Measurements from ENCODE around the gene RETSAT.
"Not testable (repeated sequence)": the region's sequence is repeated elsewhere in the genome, so short reads cannot be mapped to it uniquely, and the experiment has no call there.

Gene RETSAT

DNA sequence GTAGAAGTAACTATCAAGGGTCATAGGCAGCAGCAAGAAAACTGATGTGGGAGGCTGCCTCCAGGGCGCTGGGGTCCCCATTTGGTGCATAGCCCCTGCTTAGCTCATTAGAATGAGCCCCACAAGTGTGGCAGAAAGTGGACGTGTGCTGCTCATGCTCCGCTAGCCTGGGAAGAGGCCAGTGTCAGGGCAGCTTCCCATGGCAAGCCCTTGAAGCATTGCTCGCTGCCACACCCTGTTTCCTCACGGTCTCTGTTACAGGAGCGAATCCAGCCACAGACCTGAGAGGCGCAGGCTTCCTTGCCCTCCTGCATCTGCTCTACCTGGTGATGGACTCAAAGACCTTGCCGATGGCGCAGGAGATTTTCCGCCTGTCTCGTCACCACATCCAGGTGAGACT, 22.8 kb upstream of the RETSAT start:
- DNase-seq, result no peak

DNA sequence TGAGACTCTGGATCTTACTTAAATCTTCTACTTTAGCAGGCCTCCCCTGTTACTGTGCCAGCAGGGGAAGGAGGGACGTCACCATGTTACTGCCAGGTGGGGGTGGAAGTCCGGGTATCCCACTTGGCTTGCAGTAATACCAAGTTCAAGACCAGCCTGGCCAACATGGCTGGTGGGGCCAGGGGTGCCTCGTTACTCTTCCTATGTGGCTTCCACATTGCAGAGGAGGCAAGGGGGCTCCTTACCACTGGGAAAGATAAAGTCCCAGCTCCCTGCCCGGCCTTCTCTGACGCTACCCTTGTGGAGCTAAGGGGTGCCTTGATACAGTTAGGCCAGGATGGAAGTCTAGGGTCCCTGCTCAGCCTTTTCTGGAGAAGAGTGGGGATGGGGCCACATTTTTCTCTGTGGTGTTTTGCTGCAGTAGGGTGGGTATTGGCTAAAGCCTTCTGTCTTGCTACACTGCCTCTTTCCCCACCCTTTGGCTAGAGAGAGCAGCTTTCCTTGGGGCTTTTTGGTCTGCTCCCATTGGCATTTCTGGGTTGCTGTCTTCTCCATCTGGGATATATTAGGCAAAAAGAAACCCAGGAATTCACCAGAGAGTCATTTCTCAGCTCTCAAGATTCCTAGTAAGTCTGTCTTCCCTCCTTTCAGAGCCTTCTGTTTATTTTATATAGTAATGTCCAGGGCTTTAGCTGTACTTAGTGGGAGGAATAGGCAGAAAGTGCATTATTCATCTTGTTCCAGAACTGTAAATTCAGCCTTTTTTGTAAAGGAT, 22.1 kb upstream of the RETSAT start:
- no peak for DNase-seq

DNA sequence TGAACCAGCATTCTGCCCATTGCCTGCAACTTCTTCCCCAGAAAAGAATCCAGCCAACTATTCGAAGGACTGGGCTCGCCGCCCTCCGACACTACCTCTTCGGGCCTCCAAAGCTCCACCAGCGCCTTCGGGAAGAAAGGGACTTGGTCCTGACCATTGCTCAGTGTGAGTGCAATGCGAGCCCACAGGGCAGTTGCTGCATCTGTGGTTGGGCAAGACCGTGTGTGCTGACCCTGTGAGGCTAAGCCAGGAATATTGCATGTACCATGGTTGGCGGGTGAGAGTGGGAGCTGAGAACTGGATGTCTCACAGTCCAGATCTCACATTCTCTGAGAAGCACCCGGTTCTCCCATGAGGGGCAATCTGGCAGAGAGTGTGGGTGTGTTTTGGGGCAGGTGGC, 16.7 kb upstream of the RETSAT start:
- DNase-seq, result no peak

DNA sequence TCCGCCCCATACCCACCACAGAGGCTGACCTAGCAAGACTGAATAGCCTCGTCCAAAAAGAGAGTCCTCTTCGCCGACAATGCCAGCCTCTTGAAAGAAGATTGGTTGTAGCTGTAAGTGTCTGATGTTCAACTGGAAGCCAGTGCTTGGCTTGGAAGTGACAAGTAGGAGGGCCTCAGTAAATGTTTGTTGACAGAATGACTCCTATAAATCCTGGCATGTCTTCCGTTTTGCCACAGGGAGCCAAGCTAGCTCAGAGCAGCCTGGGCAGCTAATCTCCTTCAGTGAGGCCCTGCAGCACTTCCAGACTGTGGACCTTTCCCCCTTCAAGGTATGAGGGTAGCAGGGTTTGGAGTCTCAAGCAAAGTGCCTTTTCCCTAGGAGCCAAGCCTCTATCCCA, 15.2 kb upstream of the RETSAT start:
- no peak for DNase-seq

DNA sequence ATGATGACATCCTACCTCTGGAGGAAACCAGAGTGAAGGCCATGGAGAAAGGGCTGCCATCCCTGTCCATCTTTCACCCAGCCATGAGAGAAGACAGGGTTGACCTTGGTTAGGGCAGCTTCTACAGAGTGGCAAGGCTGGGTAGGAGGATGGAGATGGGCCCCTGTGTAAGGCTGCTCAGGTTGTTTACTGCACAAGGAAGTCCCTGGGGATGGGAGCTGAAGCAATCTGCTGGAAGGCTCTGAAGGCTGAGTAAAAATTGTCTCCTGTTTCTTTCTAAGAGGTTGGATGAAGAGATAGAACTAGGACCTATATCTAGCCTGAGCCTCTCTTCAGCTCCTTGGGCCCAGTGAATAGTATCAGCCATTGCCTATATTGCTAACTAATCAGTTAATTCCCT, 14.6 kb upstream of the RETSAT start:
- no peak for DNase-seq

DNA sequence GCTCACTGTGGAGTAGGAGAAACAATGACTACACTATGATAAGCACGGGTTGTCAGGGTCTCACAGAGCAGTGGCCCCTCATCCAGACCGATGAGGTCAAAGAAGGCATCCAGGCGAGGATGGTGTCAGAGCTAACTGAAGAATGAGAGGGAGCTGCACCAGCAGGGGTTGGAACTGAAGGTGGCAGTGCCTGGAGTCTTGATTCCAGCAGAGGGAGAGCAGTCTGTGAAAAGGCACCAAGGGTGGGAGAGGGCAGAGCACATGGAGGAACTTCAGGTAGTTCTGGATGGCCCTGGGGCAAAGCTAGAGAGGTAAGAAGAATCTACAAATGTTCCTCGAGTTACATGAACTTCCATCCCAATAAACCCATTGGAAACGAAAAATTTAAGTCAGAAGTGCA, 12.9 kb upstream of the RETSAT start:
- DNase-seq, result no peak

DNA sequence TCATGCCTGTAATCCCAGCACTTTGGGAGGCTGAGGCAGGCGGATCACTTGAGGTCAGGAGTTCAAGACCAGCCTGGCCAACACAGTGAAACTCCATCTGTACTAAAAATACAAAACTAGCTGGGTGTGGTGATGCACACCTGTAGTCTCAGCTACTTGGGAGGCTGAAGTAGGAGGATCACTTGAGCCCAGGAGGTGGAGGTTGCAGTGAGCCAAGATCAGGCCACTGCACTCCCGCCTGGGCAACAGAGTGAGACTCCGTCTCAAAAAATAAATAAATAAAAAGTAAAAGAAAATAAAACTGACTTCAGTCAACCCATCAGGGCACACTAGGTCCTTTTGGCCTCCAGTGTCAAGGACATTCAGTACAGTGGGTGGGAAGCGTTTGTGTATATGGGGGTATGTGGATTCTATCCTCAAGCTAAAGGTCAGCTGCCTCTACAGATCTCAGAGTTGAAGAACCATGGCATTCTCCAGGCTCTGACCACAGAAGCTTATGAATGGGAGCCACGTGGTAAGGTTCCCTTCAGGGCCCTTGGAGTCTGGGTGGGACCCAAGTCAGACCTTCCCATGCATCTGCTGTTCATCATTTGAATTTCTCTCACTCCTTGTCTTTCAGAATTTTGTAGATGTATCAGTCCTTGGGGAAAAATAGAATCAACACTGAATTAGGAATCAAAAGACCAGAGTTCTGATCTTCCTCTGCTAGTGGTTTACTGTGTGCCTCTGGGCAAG, 8.5 kb upstream of the RETSAT start:
- not testable (repeated sequence) for DNase-seq

DNA sequence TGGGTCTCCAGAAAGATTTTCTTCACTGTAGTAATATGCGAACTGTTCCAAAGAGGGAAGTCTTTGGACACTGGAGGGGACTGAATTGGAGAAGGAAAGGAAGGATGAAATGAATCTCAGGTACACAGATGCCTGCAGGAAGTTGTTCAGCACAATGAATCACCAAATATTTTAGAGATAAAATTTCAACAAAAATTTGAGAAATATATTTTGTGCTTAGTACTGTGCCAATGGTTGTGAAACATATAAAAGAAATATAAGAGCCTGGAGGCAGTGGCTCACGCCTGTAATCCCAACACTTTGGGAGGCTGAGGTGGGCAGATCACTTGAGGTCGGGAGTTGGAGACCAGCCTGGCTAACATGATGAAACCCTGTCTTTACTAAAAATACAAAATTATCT, 3.4 kb upstream of the RETSAT start:
- no peak for DNase-seq

DNA sequence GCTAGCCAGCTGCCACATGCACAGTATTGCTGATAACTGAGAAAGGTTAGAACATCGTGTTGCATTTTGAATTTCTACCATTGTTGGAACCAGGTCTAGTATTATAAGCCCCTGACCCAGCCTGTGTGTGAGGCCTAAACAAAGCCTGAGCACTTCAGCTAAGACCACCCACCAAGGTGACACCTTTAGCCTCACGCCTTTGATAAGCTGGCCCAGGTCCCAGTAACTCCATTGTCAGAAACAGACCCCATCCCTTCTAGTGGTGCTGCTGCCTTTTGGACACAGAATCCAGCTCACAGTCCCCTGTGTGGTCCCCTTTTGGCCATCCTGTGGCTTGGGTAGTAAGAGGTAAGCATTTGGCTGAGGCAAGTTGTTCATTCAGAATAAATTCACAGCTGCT, 1.9 kb upstream of the RETSAT start:
- no peak for DNase-seq

DNA sequence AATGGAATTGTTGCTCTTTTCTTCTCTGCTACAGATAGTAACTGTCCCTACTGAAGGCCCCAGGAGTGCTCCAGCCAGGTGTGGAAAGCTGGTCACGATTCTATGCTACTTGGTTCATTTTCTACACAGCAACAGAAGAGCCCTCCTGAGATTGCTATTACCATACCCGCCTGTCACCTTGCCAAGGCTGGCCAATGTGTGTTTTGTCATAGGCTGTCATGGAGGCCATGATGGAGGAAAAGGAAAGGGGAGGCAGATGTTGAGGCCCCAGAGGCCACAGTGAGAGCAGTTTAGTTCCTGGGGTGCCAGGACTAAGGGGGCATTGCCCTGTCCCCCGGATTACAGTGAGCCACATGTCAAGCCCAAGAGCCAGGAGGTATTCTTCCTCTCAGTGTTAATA, 1.2 kb upstream of the RETSAT start:
- DNase-seq, result no peak

DNA sequence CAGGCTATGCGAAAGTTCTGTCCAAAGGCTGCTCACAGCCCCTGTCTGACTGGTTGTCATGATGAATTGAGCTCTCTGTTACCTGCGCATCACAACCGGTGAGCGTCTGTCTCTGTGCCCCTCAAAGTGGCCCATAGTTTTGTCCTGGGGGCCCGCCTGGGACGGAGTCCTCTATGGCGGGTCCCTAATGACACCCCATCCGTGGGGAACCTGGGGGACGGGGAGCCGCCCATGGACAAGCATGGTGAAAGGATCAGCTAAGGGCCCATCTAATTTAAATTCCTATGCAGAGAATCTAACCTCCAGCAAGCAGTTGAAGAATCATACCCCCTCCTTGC, 714 bp upstream of the RETSAT start:
- DNase-seq, result no peak

DNA sequence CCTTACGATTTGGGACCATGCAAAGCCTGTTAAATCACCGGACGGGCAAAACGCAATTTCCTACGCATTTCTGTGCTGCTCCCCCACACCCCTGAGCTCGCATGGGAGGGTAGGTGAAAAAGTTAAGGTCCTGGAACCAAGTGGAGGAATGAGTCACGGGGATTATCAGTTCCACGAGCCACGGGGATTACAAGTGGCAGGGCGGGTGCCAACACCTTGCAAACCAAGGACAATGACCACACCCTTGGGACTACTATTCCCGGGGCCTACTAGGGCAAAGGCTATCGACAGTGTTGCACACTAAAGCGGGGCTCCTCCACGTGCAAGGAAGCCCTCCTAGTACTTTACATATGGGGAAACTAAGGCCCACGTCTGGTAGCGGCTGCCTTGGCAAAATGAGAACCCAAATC, 447 bp downstream of the RETSAT start:
- DNase-seq, result no peak

DNA sequence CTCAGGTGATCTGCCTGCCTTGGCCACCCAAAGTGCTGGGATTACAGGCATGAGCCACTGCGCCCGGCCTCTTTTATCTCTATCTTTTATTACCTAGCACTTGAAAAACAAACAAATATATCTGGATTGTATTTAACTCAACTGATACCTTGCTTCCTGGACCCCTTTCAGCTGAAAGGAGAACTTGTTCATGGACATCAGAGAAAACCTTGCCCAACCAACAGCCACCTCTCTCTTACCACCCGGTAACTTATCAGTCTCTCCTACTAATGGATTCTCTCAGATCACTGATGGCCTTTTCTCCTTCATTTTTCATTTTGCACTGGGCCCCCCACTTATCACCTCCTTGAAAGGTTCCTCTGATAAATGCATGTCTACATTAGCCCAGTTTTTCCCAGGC, 6.7 kb downstream of the RETSAT start:
- no peak for DNase-seq

DNA sequence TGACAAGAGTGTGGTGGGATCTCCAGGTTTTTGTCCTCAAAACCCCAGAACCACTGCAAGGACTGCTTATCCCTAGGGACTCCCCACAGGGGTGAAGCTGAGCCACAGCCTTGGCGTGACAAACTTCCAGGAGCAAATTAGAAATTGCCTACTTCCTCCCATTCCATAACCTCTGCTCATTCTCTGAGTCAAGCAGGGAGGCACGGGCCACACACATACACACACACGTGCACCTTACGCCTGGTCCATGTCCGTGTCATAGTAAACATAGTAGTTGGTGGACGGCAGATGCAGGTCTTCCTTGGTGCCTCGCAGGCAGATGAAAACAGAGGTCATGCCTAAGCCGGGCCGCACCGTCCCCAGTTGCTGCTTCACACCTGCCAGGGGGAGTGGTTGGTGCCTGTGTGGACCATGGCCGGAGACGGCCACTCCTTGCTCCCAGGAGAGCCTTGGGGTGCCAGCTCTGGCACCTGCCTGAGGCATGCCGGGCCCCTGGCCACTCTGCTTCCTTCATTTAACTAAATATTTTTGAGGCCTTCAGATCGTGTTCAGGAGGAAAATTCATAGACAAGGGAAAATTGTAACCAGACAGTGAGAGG, 9.9 kb downstream of the RETSAT start:
- no peak for DNase-seq

DNA sequence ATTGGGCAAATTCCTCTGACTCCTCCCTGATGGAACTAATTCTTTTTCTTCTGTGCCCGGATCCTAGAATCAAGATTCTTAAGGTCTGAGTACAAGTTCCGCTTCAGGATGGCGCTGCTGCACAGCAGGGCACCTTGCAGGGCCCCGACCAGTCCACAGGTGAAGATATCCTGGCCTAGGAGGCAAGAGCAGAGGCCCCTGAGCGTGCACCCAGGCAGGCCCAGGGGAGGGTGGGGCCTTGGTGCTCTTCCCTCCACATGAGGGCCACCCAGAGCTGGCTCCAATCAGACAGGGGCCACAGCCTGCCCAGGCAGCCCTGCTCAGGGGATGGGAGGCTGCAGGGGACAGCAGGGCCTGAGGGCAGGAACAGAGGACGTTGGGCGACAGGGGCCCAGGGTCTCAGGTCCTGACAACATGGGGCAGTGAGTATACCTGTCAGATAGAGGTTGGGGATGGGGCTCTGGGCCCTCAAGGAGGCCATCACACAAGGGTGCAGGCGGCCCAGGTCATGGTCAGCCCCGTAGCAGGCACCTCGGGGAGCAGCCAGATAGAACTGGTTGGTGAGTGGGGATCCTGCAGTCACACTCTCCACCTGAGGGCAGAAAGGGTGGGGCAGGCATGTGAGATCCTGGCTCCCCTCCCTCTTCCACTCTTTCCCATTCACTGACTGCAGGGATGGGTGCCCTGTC, 11.0 kb downstream of the RETSAT start:
- DNase-seq, result not testable (repeated sequence)

DNA sequence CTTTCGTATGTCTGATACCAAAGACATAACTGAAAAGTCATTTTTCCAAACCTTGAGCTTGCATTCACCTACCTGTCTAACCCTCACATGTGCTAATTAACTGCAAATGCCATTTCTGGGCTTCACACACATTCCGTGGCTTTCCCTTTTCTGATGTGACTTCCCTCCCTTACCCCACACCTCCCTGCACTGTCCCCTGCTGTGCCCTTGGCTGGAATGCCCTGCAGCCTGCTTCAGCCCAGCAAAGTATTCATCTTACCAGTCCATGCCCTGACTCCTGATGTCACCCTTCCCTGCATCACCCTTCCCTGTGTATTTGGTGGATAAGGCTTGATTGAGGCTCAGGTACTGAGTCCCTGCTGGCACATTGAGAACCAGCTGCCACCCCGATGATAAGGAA, 12.2 kb downstream of the RETSAT start:
- DNase-seq, result no peak

DNA sequence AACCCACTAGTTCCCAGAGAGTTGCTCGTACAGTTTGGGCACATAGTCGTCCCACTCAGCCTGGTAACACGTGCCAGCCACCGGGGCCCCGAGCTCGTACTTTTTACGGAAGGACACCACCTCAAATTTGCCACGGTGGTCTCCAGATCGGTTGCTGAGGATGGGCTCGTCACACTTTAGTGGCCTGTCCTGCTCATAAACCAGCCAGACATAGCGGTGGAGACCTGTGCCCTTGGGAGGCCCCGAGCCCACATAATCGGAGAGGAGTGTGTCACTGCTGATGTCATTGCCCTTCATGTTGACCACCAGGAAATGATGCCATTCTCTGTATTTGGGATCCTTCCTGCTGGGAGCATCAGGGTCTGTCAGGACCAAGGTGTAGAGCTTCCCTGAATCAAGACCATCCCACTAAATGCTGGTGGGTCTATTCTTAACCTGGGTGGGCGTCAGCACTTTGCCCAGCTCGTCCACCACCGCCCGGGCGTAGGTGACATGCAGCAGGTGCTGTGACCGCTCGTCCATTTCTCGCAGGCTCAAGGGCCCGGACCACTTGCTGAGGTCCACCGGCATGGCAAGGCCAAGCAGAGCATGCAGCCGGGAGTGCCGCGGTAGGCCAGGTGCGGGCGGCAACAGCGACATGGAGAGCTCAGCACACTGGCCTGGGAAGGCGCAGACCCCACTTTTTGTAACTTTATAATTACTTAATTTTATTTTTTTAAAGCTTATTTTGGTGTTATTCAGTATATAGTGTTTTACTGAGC, 12.9 kb downstream of the RETSAT start:
- DNase-seq, result no peak

DNA sequence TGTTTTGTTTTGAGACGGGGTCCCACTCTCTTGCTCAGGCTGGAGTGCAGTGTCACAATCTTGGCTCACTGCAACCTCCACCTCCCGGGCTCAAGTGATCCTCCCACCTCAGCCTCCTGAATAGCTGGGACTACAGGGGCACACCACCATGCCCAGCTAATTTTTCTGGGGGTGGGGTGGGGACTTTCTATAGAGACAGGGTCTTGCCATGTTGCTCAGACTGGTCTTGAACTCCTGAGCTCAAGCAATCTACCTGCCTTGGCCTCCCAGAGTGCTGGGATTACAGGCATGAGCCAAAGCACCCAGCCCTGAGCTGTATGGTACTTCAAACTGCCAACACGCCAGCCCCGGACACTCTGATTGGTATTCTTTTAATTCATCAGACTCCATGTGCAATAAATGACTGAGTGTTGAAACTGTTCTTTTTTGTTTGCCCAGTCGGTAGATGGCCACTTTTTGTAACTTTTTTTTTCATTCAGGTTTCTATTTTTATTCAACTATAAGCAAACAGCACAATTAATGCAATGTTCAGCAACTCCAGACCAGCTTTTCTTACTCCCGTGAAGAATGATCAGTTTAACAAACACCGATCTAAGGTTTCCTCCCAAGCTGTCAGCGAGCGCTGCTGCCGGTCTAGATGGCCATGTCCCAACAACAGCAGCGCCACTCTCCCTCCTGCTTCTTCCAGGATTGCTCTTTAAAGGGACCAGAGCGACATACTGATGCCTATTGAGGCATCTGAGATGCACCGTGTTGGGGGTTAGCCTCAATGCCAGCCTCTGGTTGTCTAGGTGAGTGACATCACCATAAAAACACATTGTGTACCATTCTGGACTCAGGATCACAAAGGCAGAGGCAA, 14.1 kb downstream of the RETSAT start:
- no peak for DNase-seq

DNA sequence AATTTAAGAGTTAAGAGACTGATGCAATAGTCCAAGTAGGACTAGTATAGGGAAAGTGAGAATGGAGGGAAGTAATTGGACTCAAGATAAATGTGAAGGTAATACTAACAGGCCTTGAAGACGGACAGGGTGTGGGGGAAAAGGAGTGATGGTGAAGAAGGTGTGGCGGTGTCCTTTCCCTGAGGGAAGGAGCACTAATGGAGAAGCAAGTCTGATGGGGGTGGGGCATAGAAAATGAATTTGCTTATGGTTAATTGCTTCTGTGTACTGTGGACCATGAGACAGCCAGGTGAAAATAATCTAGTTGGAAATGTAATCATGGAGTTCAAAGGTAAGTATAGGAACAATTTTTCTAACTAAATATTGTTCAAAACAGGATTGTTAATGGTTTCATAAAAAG, 19.4 kb downstream of the RETSAT start:
- DNase-seq, result no peak

DNA sequence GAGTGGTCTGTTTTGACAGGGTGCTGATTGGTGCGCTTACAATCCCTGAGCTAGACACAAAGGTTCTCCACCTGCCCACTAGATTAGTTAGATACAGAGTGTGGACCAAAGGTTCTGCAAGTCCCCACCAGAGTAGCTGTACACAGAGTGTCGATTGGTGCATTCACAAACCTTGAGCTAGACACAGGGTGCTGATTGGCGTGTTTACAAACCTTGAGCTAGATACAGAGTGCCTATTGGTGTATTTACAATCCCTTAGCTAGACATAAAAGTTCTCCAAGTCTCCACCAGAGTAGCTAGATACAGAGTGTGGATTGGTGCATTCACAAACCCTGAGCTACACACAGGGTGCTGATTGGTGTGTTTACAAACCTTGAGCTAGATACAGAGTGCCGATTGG, 20.5 kb downstream of the RETSAT start:
- not testable (repeated sequence) for DNase-seq

DNA sequence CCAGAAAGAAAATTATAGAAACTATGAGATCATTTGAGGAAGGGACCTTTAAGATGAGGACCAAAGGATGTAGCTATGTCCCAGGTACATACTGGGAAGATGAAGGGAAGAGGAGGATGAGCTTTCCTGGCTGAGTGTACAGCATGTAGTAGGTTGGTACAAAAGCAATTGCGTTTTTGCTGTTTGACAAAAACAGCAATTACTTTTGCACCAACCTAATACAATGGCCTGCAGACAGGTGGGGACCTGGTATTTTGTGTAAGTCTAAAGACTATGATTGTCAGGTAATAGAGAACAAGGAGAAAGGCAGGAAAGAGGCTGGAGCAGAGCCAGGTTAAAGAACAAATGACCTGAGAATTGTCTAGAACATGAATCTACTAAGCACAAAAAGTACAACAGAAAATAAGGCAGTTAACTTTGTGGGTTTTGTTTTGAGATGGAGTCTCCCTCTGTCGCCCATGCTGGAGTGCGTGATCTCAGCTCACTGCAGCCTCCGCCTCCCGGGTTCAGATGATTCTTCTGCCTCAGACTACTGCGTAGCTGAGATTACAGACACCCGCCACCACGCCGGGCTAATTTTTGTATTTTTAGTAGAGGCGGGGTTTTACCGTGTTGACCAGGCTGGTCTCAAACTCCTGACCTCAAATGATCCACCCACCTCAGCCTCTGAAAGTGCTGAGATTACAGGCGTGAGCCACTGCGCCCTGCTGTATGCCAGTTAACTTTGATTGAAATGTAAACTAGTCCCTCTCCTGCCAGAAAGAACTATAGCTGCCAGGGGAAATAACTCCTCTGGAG, 23.3 kb downstream of the RETSAT start:
- DNase-seq, result no peak

Data from NCI-H187 (cell line).